HG03460 (cell line): ENCODE data around the gene ZNF460.
"Not testable (repeated sequence)": the region's sequence is repeated elsewhere in the genome, so short reads cannot be mapped to it uniquely, and the experiment has no call there.

Experiments
- ATAC-seq: cut with Tn5 transposase; IDR thresholded peaks from one replicate; pipeline ENCODE4 v1.9.1; 2021; ENCODE audit not compliant: unreplicated experiment

ZNF460 gene

GRCh38 chr19:57280165-57280961 lies at the start of gene ZNF460:
Gene ZNF460, plus strand, starts transcription at chr19:57280485. Its CDS starts 322 bp downstream, at chr19:57280807.
- peak; percentile 79 for ATAC-seq

- ATAC-seq = no peak
Measured at GRCh38 chr19:57231686-57232085, 48.6 kb upstream of the ZNF460 start.

DNA sequence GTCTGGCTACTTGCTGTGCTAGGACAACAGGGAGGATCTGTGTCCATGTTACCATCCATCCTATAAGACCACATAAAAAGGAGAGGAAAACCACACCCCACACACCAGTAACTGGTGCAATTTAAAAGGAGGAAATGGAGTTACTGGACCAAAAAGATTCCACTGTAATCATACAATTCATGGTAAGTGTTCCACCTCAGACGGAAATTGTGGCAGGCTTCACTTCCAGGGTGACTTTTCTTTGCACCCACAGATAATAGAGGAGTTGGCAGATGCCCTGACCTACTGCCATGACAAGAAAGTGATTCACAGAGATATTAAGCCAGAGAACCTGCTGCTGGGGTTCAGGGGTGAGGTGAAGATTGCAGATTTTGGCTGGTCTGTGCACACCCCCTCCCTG lies 47.1 kb upstream of the ZNF460 start:
- ATAC-seq = no peak

DNA sequence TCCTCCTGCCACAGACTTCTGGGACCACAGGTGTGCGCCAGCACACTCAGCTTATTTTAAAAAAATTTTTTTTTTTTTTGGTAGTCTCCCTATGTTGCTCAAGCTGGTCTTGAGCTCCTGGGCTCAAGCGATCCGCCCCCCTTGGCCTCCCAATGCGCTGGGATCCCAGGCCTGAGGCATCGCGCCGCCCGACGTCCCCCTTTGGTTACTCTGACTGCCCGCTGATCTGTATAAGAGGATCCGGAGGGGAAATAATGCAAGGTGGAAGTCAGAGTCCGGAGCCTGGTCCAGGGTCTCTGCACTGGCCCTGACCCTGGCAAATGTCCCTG lies 40.3 kb upstream of the ZNF460 start:
- no peak for ATAC-seq

DNA sequence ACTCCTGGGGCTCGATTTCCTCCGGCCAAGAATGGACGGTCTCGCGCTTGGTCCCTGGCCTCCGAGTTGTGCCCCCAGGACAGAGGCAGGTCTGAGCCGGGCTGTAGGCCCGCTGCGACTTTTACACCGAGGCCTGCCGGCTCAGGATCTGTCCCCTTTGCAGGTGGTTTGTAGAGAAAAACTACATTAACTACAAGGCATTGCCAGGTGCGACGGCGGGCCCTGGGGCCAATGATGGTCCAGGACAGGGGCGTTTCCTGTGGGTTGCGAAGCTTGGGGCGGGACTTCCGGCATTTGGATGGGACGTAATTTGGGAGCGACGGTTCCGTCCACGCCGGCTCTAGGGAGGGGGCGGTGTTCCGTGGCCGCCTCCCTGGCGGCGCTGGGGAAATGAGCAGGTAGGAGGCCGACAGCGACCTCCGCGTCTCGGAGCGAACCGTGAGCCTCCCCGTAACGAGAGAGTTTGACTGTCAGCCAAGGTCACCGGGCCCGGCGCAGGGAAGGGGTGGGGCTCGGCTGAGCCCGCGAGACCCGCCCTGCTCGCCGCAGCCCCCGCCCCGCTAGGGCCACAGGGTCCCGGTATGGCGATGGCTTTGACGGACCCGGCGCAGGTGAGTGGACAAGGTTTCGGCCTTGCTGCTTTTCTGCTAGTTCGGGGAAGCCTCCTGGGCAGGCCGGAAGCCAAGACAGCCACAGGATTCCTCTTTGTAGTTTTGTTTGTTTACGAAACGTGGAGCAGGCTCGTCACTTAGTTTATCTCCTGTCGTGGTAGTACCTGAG lies 39.8 kb upstream of the ZNF460 start, which contains the start of gene ZNF805:
Gene ZNF805 (plus strand): TSS at position 322 of the 780 bp plus-strand sequence. CDS start 260 bp downstream, at position 582.
- peak; percentile 94 for ATAC-seq

GRCh38 chr19:57241176-57241575 lies 39.1 kb upstream of the ZNF460 start:
- ATAC-seq = no peak

DNA sequence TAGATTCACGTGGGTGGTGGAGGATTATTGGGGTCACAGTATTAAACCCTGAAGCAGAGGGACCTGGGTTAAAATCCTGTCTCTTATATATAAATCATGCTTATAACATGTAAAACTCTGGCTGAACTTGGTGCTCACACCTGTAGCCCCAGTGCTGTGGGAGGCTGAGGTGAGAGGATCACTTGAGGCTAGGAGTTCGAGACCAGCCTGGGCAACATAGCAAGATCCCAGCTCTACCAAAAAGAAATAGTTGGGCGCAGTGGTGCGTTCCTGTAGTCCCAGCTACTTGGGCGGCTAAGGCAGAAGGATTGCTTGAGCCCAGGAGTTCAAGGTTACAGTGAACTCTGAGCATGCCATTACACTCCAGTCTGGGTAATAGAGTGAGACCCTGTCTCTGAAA lies 37.5 kb upstream of the ZNF460 start:
- ATAC-seq = no peak

DNA sequence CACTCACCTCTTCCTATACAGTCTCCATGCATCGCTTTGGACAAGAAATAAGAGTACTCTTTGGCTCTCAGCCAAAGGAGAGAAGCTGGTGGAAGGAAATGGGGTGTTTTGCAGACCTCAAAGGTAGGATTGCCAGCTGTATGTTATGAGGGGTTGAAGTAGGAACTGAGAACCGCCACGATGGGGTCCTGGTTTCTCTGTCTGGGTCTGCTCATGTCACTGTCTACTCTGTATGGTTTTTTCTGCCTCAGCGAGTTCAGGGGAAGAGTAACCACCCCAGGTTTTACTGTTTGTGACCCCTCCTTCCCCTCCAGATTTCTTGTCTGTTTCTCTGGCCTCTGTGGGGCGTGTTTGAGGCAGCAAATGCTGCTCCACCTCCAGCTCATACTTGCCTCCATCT lies 35.8 kb upstream of the ZNF460 start:
- no peak for ATAC-seq

DNA sequence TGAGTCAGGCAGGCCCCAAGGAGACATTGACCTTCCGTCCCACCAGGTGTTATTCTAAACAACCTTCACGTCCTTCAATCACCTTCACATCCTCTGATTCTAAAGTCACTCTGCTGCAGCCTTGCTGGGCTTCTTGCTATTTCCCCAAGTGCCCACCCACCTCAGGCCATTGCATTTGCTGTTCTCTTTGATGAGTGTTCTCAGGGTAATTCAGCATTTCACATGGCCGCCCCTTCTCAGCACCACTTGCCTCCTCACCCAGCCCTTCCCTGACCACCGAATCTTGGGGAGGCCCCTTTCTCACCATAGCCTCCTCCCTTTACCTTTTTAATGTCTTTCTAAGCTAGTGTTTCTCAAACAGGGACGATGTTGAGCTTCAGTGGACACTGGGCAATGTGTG lies 35.2 kb upstream of the ZNF460 start:
- no peak for ATAC-seq

DNA sequence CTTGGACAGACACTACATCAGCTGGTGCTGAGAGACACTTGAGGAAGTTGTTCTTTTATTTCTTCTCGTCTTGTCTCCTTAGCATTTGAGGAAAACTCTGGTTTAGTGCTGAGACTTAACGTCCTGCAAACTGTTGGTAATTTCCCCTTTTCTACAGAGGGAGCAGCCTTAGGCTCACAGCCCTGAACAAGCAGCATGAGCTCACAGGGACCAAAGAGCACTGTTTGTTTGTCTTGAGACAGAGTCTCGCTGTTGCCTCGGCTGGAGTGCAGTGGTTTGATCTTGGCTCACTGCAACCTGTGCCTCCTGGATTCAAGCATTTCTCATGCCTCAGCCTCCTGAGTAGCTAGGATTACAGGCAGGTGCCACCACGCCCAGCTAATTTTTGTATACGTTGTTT lies 34.3 kb upstream of the ZNF460 start:
- ATAC-seq = no peak

DNA sequence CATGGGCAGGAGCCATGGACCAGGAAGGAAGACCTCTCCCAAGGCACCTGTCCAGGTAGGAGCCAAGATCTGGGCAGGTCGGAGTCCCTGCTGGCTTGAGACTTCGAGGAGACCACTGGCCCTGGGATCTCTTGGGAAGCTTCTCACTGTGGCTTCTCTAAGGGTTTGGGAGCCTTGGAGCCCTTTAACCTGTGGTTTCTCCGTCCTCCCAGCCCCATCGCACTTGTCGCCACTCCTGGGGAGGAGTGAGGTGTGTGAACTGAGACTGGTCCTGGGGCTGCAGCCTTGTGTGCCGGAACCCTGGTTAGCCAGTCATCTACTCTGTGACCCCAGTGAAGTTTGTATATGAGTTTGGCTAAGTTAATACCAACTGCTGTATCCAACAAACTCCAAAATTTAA lies 31.6 kb upstream of the ZNF460 start:
- no peak for ATAC-seq

DNA sequence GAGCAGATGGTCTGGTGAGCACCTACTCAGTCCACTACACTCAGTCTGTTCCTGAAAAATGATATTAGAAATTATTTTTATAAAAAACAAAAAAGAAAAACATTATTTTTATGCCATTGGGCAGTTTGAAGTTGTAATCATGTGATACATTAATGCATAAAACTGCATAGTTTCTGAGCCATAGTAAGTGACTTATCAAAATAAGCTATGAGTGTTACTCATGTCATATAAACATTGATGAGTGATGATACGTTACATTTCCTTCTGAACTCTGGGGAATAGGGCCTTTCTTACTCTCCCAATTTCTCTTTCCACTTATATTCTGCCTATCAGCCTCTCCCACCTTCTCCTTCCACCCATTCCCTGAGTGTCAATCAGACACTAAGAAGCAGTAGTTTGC lies 31.0 kb upstream of the ZNF460 start:
- no peak for ATAC-seq

DNA sequence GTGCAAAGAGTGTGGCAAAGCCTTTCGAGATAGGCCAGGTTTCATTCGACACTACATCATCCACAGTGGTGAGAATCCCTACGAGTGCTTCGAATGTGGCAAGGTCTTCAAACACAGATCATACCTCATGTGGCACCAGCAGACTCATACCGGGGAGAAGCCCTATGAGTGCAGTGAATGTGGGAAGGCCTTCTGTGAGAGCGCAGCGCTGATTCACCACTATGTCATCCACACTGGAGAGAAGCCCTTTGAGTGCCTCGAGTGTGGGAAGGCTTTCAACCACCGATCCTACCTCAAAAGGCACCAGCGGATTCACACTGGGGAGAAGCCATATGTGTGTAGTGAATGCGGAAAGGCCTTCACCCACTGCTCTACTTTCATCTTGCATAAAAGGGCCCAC lies 26.5 kb upstream of the ZNF460 start:
- not testable (repeated sequence) for ATAC-seq

DNA sequence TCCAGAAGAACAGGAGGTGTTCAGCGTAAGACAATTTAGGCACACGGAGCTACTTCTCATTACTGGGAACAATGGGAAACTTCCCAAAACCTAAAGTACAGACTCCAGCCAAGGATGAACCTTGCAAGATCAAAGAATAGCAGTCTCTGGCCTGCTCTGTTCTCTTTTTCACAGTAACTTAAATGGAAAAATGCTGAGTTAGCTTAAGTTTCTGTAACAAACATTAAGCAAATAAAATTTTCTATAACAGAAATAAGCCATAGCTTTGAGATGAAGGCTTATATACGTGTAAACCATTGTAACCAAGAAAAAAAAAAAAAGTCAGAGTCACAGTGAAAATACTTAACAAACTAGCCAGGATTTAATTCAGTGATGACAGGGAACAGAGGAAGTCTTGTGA lies 18.2 kb upstream of the ZNF460 start:
- ATAC-seq = no peak

- no peak for ATAC-seq
Measured at GRCh38 chr19:57263244-57263741, 17.0 kb upstream of the ZNF460 start.

- ATAC-seq = no peak
Measured at GRCh38 chr19:57267291-57267690, 13.0 kb upstream of the ZNF460 start.

DNA sequence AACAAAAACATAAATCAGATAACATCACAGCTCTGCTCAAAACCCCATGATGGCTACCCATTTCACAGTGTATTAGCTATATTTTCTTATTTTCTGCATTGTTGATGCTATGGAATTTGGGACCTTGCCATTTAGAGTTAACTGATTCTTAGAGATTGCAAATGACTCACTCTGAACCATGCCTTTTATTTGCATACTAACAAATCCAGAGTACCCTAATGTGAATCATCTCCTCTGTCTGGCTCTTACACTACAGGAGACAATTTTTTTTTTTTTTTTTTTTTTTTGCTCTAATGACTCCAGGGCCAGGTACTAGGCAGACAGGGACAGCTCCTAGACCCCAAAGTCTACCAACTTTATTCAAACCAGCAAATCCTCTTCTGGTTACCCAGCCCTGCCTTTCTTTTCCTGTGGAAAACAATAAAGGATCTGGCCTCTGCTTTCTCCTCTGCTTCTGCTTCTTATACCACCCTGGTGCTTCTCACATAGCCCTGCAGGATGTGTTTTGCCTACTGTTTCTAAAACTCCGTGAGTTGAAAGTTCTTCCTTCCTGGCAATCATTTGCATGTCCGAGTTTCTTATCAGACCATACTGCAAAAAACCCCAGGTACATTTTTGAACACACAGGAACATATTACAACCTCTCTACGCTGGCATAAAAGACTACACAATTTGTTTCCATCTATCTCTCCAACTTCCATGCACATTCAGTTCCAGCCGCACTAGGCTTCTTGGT lies 10.6 kb upstream of the ZNF460 start:
- ATAC-seq = no peak

DNA sequence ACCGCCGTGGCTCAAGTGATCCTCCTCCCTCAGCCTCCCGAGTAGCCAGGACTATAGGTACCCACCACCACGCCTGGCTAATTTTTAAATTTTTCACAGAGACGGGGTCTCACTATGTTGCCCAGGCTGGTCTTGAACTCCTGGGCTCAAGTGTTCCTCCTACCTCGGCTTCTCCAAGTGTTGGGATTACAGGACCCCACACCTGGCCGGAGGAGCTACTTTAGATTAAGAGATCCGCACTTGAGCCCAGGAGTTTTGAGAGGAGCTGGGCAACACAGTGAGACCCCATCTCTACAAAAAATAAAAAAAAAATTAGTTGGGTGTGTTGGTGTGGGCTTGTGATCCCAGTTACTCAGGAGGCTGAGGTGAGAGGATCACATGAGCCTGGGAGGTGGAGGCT lies 9.0 kb upstream of the ZNF460 start:
- ATAC-seq = no peak

GRCh38 chr19:57273014-57273413 lies 7.3 kb upstream of the ZNF460 start:
- ATAC-seq = no peak

GRCh38 chr19:57276430-57276829 lies 3.9 kb upstream of the ZNF460 start:
- no peak for ATAC-seq

DNA sequence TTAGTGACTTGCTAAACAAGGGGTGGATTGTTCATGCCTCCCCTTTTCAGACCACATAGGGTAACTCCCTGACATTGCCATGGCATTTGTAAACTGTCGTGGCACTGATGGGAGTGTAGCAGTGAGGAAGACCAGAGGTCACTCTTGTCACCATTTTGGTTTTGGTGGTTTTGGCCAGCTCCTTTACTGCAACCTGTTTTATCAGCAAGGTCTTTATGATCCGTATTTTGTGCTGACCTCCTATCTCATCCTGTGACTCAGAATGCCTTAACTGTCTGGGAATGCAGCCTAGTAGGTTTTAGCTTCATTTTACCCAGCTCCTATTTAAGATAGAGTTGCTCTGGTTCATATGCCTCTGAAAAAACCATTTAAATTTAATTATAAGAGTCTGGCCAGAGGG lies 1.8 kb upstream of the ZNF460 start:
- ATAC-seq = not testable (repeated sequence)
